HFF-Myc (cell line): ENCODE results near the gene EFCAB7.

ENCODE experiments used
- DNase-seq: peaks from one replicate; pipeline ENCODE4 v3.0.0-alpha.2; 2011; ENCODE audit warnings: low read depth; ENCODE audit errors: extremely low read depth
- H3K4me3 ChIP-seq: replicated peaks from 2 replicates; pipeline ENCODE4 v1.5.1; 2011; ENCODE audit warnings: low read depth, mild to moderate bottlenecking, control low read depth, low read length
- CTCF ChIP-seq: IDR thresholded peaks from 2 replicates; pipeline ENCODE4 v1.5.1; 2012; ENCODE audit warnings: mild to moderate bottlenecking, low read depth, low read length, control low read depth; ENCODE audit errors: missing control alignments

Gene EFCAB7

GRCh38 chr1:63522891-63523728 is at the start of gene EFCAB7, which contains the start of gene ITGB3BP:
EFCAB7 (plus strand) TSS chr1:63523525; CDS start chr1:63525573, 2,048 bp downstream.
ITGB3BP (minus strand) TSS chr1:63523225; CDS start chr1:63523133, 92 bp downstream.
- H3K4me3 ChIP-seq, result peak within 1 kb of the TSS; percentile 76
- peak; percentile 91 for DNase-seq
- TF ChIP-seq CTCF, result no peak

- DNase-seq, result no peak
- H3K4me3 ChIP-seq, result no peak overlapping the region
- no peak for TF ChIP-seq CTCF
Observed at GRCh38 chr1:63475761-63476160, 47.6 kb upstream of the EFCAB7 start.

GRCh38 chr1:63480057-63480456 is 43.3 kb upstream of the EFCAB7 start:
- no peak for DNase-seq
- H3K4me3 ChIP-seq, result no peak overlapping the region
- TF ChIP-seq CTCF, result no peak

GRCh38 chr1:63486629-63487028 is 36.7 kb upstream of the EFCAB7 start:
- no peak overlapping the region for H3K4me3 ChIP-seq
- TF ChIP-seq CTCF, result no peak
- no peak for DNase-seq

GRCh38 chr1:63487336-63488065 is 35.8 kb upstream of the EFCAB7 start:
- no peak overlapping the region for H3K4me3 ChIP-seq
- no peak for TF ChIP-seq CTCF
- peak; percentile 45 for DNase-seq

GRCh38 chr1:63497577-63497976 is 25.7 kb upstream of the EFCAB7 start:
- no peak for DNase-seq
- TF ChIP-seq CTCF, result no peak
- H3K4me3 ChIP-seq, result no peak overlapping the region
